BLaER1 treated with 17β-estradiol and CSF1 and Interleukin-3, amounts not matched to agents 10 nM and 100 nM (cell line): ENCODE measurements around the gene DBNDD1.
A peak's percentile ranks its signal among the peaks of the same experiment; 100 is the strongest.
"Not testable (repeated sequence)": the region's sequence is repeated elsewhere in the genome, so short reads cannot be mapped to it uniquely, and the experiment has no call there.

Experiments used
- H3K27ac ChIP-seq, 11 experiments: shearing (Covaris generic); formaldehyde crosslinking; 2 replicates each; pipeline ENCODE4 v1.8.1; 2022
- H3K27me3 ChIP-seq, 11 experiments: shearing (Covaris generic); formaldehyde crosslinking; 2 replicates each; pipeline ENCODE4 v1.8.1; 2022
- H3K36me3 ChIP-seq, 11 experiments: shearing (Covaris generic); formaldehyde crosslinking; 2 replicates each; pipeline ENCODE4 v1.8.1; 2022
- H3K4me1 ChIP-seq, 10 experiments: shearing (Covaris generic); formaldehyde crosslinking; 2 replicates each; pipeline ENCODE4 v1.8.1; 2022
- H3K4me2 ChIP-seq, 11 experiments: shearing (Covaris generic); formaldehyde crosslinking; 2 replicates each; pipeline ENCODE4 v1.8.1; 2022
- H3K4me3 ChIP-seq, 10 experiments: shearing (Covaris generic); formaldehyde crosslinking; 2 replicates each; pipeline ENCODE4 v1.8.1; 2022
- H3K9ac ChIP-seq, 11 experiments: shearing (Covaris generic); formaldehyde crosslinking; 2 replicates each; pipeline ENCODE4 v1.8.1; 2022
- H3K9me3 ChIP-seq, 11 experiments: shearing (Covaris generic); formaldehyde crosslinking; replicated peaks in 1 of 11; 2 replicates each; pipeline ENCODE4 v1.8.1; 2022
- H4K20me1 ChIP-seq, 11 experiments: shearing (Covaris generic); formaldehyde crosslinking; 2 replicates each; pipeline ENCODE4 v1.8.1; 2022
- Cebpa-rat ChIP-seq, 11 experiments: shearing (Covaris generic); IDR thresholded peaks; 2 replicates each; pipeline ENCODE4 v1.8.1; 2022

Gene DBNDD1

DNA sequence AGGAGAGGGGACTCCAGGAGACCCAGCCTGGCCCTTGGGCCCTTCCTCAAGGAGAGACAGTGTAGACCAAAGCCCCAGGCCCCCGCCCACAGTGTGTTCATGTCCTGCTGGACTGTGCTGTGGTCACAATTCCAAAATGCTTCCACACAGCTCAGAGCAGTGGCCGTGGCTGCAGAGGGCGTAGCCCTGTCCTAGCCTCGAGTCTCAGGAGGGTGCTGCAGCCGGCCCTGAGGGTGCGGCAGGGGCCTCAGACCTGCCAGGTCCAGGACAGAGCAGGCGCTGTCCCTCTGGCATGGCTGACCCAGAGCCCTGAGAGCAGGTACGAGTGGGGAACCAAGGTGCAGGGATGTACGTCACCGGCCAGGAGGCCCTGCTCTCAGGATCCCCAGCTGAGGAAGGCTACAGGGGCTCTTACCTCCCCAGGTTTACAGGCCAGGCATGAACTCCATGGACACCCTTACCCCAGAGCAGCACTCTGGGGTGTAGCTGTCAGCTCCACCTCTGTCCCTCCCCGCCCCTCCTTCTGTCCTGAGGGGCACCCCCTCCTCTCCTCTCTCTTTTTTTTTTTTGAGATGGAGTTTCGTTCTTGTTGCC is 7.3 kb downstream of the DBNDD1 start:
- Histone ChIP-seq H3K4me3 (no peak overlapping the region), H3K9ac (no peak overlapping the region), H3K27me3 (peaks cover 42 to 69% (median 58%) of the 10 kb centered on the region in 11 experiments), H3K27ac (no peak overlapping the region), H3K9me3 (no peaks in the 10 kb centered on the region), H4K20me1 (peaks cover 0 to 64% (median 44%) of the 10 kb centered on the region in 11 experiments; a peak in 18 of 22 replicates), H3K36me3 (no peaks in the 10 kb centered on the region), H3K4me1 (peaks cover 23 to 65% (median 61%) of the 10 kb centered on the region in 10 experiments), H3K4me2 (peak overlapping the region in 9 of 11 experiments; percentile 50 to 96 (median 81); a peak in 14 of 22 replicates)
- TF ChIP-seq Cebpa-rat (IDR thresholded peaks at IDR 0.05), result no peak

DNA sequence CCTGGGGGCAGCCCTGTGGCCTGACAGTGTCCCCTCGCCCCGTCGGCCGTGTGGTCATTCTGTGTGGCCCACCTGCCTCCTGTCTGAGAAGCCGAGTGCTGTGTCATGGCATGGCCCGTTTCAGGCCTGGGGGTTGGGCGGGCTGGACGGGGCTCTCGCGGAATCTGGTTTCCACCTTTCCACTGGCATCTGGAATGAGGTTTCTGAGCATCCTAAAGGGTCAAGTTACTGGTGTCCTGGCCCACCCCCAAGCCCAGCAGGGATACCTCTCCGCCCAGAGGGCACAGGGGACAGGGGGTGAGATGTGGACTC is 7.8 kb downstream of the DBNDD1 start:
- Histone ChIP-seq H3K36me3 (no peaks in the 10 kb centered on the region), H3K4me2 (peak overlapping the region in 9 of 11 experiments; percentile 50 to 96 (median 81); a peak in 18 of 22 replicates), H3K27me3 (peaks cover 37 to 67% (median 53%) of the 10 kb centered on the region in 11 experiments), H4K20me1 (peaks cover 0 to 65% (median 49%) of the 10 kb centered on the region in 11 experiments; a peak in 18 of 22 replicates), H3K27ac (no peak overlapping the region), H3K4me1 (peaks cover 23 to 67% (median 61%) of the 10 kb centered on the region in 10 experiments), H3K9ac (no peak overlapping the region), H3K9me3 (no peaks in the 10 kb centered on the region), H3K4me3 (no peak overlapping the region; a peak in 1 of 20 replicates)
- TF ChIP-seq Cebpa-rat (IDR thresholded peaks at IDR 0.05), result no peak

DNA sequence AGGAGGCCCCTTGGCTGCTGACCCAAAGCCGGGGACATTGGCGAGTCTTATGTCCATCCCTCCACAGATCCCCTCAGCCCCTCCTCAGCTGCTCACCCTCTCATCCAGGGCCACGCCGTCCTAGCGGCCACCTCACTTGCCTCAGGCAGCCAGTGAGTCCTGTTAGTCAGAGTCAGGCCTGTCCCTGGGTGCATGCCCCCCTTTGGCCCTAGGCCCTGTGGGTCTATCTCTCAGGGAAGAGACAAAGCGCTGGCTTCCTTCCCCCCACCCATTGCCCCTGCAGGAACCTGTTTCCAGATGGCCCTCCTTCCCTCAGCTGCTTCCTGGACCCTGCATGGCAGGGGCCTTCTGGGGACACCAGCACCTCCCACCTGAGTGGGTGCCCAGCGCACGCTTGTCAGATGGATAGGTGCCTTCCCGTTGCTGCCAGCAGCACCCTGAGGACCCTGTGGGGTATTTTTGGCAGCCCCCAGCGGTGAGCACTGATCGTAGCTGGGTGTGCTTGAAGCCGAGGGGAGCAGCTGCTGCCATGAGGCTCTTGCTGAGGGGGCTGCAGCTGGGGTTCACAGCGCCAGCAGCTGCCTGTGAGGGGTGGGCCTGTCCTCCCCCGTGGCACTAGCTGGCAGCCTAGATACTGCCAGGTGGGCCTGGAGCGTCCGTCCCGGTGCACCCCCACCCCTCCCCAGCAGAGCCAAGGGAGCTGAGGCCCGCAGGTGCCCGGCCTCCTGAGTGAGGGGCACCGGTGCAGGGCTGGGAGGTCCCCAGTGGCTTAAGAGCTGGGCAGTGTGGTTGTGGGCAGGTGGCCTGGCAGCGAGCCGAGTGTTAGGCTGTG is 8.4 kb downstream of the DBNDD1 start:
- Histone ChIP-seq H3K9ac (0 out of 22 replicates have a peak overlapping the region, but pooled peaks of 1 of the 11 experiments have one; percentile 19), H3K4me2 (peak overlapping the region in 9 of 11 experiments; percentile 50 to 96 (median 81); a peak in 18 of 22 replicates), H3K27me3 (peaks cover 37 to 67% (median 52%) of the 10 kb centered on the region in 11 experiments), H3K27ac (no peak overlapping the region), H3K4me1 (peaks cover 23 to 67% (median 61%) of the 10 kb centered on the region in 10 experiments), H3K9me3 (no peaks in the 10 kb centered on the region), H3K4me3 (no peak overlapping the region; a peak in 1 of 20 replicates), H4K20me1 (peaks cover 0 to 66% (median 54%) of the 10 kb centered on the region in 11 experiments; a peak in 18 of 22 replicates), H3K36me3 (no peaks in the 10 kb centered on the region)
- TF ChIP-seq Cebpa-rat (IDR thresholded peaks at IDR 0.05), result no peak

DNA sequence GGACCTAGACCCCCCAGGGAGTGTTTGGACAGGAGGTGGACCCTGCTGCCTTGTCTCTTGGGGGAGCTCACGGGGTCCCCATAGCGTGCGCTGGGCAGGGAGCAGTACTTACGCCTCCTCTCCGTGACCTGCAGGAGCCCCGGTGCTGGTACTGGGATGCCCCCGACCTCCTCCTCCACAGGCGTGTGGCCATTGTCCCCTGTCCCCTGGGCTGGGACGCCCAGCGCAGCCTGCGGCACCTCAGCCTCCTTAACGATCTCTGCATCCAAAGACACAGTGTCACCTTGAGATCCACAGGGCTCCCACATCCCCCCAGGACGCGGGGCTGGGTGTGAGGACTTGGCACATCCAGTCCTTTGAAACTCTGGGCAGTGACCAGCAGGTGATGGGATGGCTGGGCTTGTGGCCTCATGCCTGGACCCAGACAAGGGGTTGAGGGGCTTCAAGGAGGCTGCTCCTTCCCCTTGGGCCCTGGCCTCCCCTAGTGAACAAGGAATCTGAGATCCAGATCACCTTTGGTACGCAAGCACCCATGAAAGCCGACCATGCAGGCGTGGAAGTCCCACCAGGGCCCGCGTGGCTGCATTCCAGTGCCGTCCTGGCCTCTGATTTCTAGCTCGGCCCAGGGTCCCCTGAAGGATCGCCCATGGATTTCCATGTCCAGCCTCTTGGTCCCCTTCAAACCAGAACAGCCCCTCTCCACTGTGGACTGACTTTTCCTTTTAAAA is 9.9 kb downstream of the DBNDD1 start:
- Histone ChIP-seq H3K4me3 (peak overlapping the region in 6 of 10 experiments; percentile 15 to 46 (median 34); a peak in 9 of 20 replicates), H4K20me1 (peaks cover 0 to 77% (median 69%) of the 10 kb centered on the region in 11 experiments; a peak in 18 of 22 replicates), H3K9ac (peak overlapping the region in 2 of 11 experiments; percentile 14 to 33; a peak in 4 of 22 replicates), H3K4me2 (peak overlapping the region; percentile 77 to 99 (median 94)), H3K27me3 (peaks cover 43 to 70% (median 53%) of the 10 kb centered on the region in 11 experiments), H3K27ac (0 out of 22 replicates have a peak overlapping the region, but pooled peaks of 1 of the 11 experiments have one; percentile 21), H3K9me3 (no peaks in the 10 kb centered on the region), H3K36me3 (no peaks in the 10 kb centered on the region), H3K4me1 (peaks cover 23 to 67% (median 61%) of the 10 kb centered on the region in 10 experiments)
- no peak for TF ChIP-seq Cebpa-rat (IDR thresholded peaks at IDR 0.05)

DNA sequence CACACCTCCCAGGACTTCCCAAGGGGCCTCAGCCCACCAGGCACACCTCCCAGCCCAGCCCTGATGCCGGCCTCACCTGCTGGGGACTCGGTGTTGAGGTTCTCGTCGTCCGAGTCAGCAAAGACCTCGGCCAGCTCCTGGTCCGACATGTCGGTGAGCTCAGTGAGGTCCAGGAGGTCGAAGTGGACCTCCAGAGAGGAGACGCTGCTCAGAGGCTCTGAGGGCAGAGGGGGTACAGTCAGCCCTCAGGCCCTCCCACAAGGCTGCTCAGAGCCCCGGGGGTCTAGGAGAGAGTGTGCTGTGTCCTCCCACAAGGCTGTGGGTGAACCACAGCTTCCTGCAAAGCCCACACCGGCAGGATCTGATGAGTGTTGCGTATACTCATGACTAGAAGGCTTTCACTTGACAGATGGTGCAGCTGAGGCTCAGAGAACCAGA is 10.5 kb downstream of the DBNDD1 start:
- peak overlapping the region; percentile 77 to 99 (median 94) for H3K4me2 ChIP-seq
- peaks cover 0 to 78% (median 69%) of the 10 kb centered on the region in 11 experiments; a peak in 18 of 22 replicates for H4K20me1 ChIP-seq
- H3K4me3 ChIP-seq, result peak overlapping the region in 6 of 10 experiments; percentile 15 to 46 (median 34); a peak in 9 of 20 replicates
- peaks cover 43 to 70% (median 53%) of the 10 kb centered on the region in 11 experiments for H3K27me3 ChIP-seq
- no peaks in the 10 kb centered on the region for H3K9me3 ChIP-seq
- TF ChIP-seq Cebpa-rat (IDR thresholded peaks at IDR 0.05), result peak in 2 of 11 experiments; percentile 54 to 87; a peak in 4 of 22 replicates
- no peaks in the 10 kb centered on the region for H3K36me3 ChIP-seq
- H3K4me1 ChIP-seq, result peaks cover 23 to 67% (median 61%) of the 10 kb centered on the region in 10 experiments
- peak overlapping the region in 4 of 11 experiments; percentile 26 to 59 (median 48); a peak in 4 of 22 replicates for H3K27ac ChIP-seq
- H3K9ac ChIP-seq, result peak overlapping the region in 2 of 11 experiments; percentile 14 to 33; a peak in 2 of 22 replicates

DNA sequence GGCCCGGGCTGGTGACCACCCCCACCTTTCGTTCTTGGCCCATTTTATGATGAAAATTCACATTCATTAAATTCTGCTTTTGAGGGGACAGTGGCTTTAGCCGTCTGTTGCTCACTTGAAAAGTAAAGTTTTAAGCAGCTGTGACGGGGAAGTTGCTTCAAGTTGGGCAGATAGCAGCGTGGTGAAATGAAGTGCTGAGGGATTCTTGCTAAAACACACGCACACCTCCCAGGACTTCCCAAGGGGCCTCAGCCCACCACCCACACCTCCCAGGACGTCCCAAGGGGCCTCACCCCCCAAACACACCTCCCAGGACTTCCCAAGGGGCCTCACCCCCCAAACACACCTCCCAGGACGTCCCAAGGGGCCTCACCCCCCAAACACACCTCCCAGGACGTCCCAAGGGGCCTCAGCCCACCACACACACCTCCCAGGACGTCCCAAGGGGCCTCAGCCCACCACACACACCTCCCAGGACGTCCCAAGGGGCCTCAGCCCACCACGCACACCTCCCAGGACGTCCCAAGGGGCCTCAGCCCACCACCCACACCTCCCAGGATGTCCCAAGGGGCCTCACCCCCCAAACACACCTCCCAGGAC is 11.5 kb downstream of the DBNDD1 start:
- H3K9me3 ChIP-seq, H3K9ac ChIP-seq, H3K4me3 ChIP-seq, H3K36me3 ChIP-seq: not testable (repeated sequence)
- Histone ChIP-seq H3K4me2 (peak overlapping the region in 10 of 11 experiments; percentile 3 to 81 (median 65); a peak in 17 of 22 replicates), H3K4me1 (peaks cover 19 to 58% (median 52%) of the 10 kb centered on the region in 10 experiments), H4K20me1 (peaks cover 0 to 78% (median 68%) of the 10 kb centered on the region in 11 experiments; a peak in 18 of 22 replicates), H3K27me3 (peaks cover 43 to 67% (median 53%) of the 10 kb centered on the region in 11 experiments), H3K27ac (peak overlapping the region in 2 of 11 experiments; percentile 41 to 53; a peak in 2 of 22 replicates)

DNA sequence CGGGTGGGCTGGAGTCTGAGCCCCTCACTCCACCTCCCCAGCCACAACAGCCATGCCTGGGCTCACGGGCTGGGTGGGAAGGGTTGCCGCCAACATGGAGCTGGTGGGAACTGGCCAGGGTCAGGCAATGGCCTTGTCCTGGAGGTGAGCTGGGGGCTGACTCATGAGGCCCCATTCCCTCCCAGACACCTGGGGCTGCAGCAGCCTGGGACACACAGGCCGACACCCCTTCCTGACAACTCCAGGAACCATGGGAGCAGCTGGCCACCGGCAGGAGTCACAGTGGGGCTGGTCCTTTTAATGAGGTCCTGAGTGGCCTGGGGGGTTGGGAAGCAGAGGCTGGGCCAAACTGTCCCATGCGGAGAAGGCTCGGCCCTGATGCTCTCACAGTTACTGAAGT is 12.2 kb downstream of the DBNDD1 start:
- Histone ChIP-seq H3K4me3 (no peak overlapping the region), H3K4me2 (peak overlapping the region in 9 of 11 experiments; percentile 47 to 81 (median 67); a peak in 15 of 22 replicates), H3K27me3 (peaks cover 41 to 60% (median 49%) of the 10 kb centered on the region in 11 experiments), H3K9me3 (no peaks in the 10 kb centered on the region), H3K36me3 (no peaks in the 10 kb centered on the region), H3K4me1 (peaks cover 19 to 50% (median 48%) of the 10 kb centered on the region in 10 experiments), H3K27ac (no peak overlapping the region), H4K20me1 (peaks cover 0 to 82% (median 69%) of the 10 kb centered on the region in 11 experiments; a peak in 18 of 22 replicates), H3K9ac (no peak overlapping the region)
- TF ChIP-seq Cebpa-rat (IDR thresholded peaks at IDR 0.05), result no peak
